OCI-M1 (cell line): ENCODE data around the gene RASSF8.
"Not testable (repeated sequence)": the region's sequence is repeated elsewhere in the genome, so short reads cannot be mapped to it uniquely, and the experiment has no call there.

ENCODE experiments used
- DNase-seq: peaks from one replicate; lab custom pipeline; 2025; lab: John Stamatoyannopoulos, UW

RASSF8 gene

GRCh38 chr12:26057271-26057670 is 98.8 kb downstream of the RASSF8 start:
- not testable (repeated sequence) for DNase-seq

GRCh38 chr12:26058308-26058707 is 99.8 kb downstream of the RASSF8 start:
- DNase-seq, result peak; percentile 18

GRCh38 chr12:26058818-26059217 is 100.3 kb downstream of the RASSF8 start:
- DNase-seq, result no peak

GRCh38 chr12:26062006-26062405 is 103.5 kb downstream of the RASSF8 start:
- DNase-seq, result no peak

- DNase-seq, result peak; percentile 30
These were observed 104.1 kb downstream of the RASSF8 start for GRCh38 chr12:26062566-26062965.

- no peak for DNase-seq
These were observed 107.0 kb downstream of the RASSF8 start for GRCh38 chr12:26065451-26065850.

GRCh38 chr12:26068503-26068902 is 110.0 kb downstream of the RASSF8 start:
- no peak for DNase-seq

GRCh38 chr12:26069796-26070195 is 111.3 kb downstream of the RASSF8 start:
- no peak for DNase-seq

- DNase-seq, result no peak
These were observed 119.6 kb downstream of the RASSF8 start for GRCh38 chr12:26077915-26078702.

GRCh38 chr12:26080911-26081310 is 122.4 kb downstream of the RASSF8 start:
- peak; percentile 46 for DNase-seq

GRCh38 chr12:26086936-26087335 is 128.5 kb downstream of the RASSF8 start:
- no peak for DNase-seq

GRCh38 chr12:26088998-26089397 is 130.5 kb downstream of the RASSF8 start:
- DNase-seq, result peak; percentile 35

GRCh38 chr12:26090836-26091510 is 132.5 kb downstream of the RASSF8 start:
- no peak for DNase-seq

GRCh38 chr12:26091822-26092221 is 133.3 kb downstream of the RASSF8 start:
- DNase-seq, result no peak

- DNase-seq, result no peak
These were observed 134.0 kb downstream of the RASSF8 start for GRCh38 chr12:26092346-26093105.

GRCh38 chr12:26095186-26095585 is 136.7 kb downstream of the RASSF8 start:
- DNase-seq, result no peak

GRCh38 chr12:26096036-26096435 is 137.6 kb downstream of the RASSF8 start:
- peak; percentile 24 for DNase-seq

- peak; percentile 87 for DNase-seq
These were observed 138.8 kb downstream of the RASSF8 start for GRCh38 chr12:26097046-26097878.

GRCh38 chr12:26100666-26101349 is 142.3 kb downstream of the RASSF8 start:
- DNase-seq, result no peak

- no peak for DNase-seq
These were observed 142.9 kb downstream of the RASSF8 start for GRCh38 chr12:26101350-26101734.

- DNase-seq, result no peak
These were observed 143.3 kb downstream of the RASSF8 start for GRCh38 chr12:26101763-26102162.
